ENCODE results near the gene MBD6. TPM values are rescaled to one million over a fixed set of nuclear protein-coding genes. Genes with fewer than 3 reads are reported as not detected.

Gene MBD6
- total and polyA plus RNA-seq, 2 of the 4 experiments (the other 2 are of a cell fraction), result 0.90 to 9.3 TPM

DNA sequence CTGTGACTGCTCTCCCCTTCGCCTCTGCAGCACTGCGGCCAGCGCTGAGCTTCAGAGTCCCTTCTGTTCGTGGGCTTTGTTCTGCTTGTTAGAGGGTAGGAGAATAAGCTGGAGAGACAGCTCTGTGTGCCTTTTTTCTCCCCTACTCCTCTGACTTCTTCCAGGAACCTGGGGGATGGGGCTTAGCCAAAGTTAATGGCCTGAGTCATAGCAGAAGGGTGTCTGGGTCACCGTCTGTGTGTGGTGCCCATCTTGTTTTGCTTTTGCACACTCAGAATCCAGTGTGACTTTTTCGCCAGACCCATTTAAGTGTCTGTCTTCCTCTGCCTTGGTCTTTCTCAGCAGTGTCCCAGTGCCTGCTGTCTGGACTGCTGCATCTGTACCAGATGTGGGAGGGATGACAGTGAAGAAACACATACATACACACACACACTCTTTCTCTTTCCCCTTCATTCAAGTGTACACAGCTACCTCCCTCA, 30.2 kb downstream of the MBD6 start:
- ChIA-PET CTCF (interaction anchor here (1.0 kb wide), 1 partner anchor 80 kb away, joined by 3 read pairs; the partner anchor contains the start of gene B4GALNT1), POLR2A (ENCODE audit: unreplicated experiment) (no interaction called here)
- H2BK15ac ChIP-seq (ENCODE audit: low read depth, low read length), result no peak overlapping the region; the same call in 2 of the 3 replicates
- H4K91ac ChIP-seq (ENCODE audit: insufficient read depth, low read depth, low read length), result no peak overlapping the region
- WGBS, 2 experiments (ENCODE audit: extremely low coverage in 2 of 2, insufficient read length in 1 of 2), result 80% methylated on average over 1 of the region's 6 CpGs; no CpG with 5 or more reads in 1 of the 2 experiments
- no peak overlapping the region for H4K8ac ChIP-seq (ENCODE audit: low read depth in 2 of 2, low read length in 2 of 2)
- peak overlapping the region; percentile 53 for H2AFZ ChIP-seq (replicated peaks; ENCODE audit: low read length, poor library complexity)
- H3K9me3 ChIP-seq (ENCODE audit: control insufficient read depth, insufficient read depth, low read length), result no peaks in the 10 kb centered on the region
- no peak overlapping the region for H3K4me3 ChIP-seq (ENCODE audit: insufficient read depth, low read depth, low read length)
- H3K79me1 ChIP-seq (ENCODE audit: low read depth in 1 of 2, low read length in 2 of 2), result peaks cover 0 to 4% of the 10 kb centered on the region in 2 experiments; a peak in 1 of 4 replicates
- H3K18ac ChIP-seq (ENCODE audit: low read depth, low read length), result no peak overlapping the region
- H3K23ac ChIP-seq (ENCODE audit: low read depth, low read length), result no peak overlapping the region
- H3K36me3 ChIP-seq (ENCODE audit: control insufficient read depth, insufficient read depth, low read length), result no peaks in the 10 kb centered on the region
- H3K27ac ChIP-seq (ENCODE audit: insufficient read depth, low read length), result no peak overlapping the region
- H3K4me2 ChIP-seq (ENCODE audit: low read depth, low read length), result no peak overlapping the region; the same call in 1 of the 2 replicates
- H2AK9ac ChIP-seq (replicated peaks; ENCODE audit: low read depth, low read length, poor library complexity), result peak overlapping the region; percentile 39
- H2AK5ac ChIP-seq (ENCODE audit: low read depth, low read length), result no peak overlapping the region
- no peak overlapping the region; the same call in 1 of the 2 replicates for H3K14ac ChIP-seq (replicated peaks; ENCODE audit: low read depth, low read length)
- no peak overlapping the region for H3K56ac ChIP-seq (ENCODE audit: extremely low read depth, insufficient read depth, low read length)
- ATAC-seq (ENCODE audit: low read depth) (peak; percentile 39), DNase-seq (peak; percentile 36)
- no peak overlapping the region for H3K9ac ChIP-seq (ENCODE audit: low read depth, low read length)
- intact Hi-C loops (cut with micrococcal nuclease) (no loop called here), in situ Hi-C loops (cut with MboI; ENCODE audit: low sequenced_read_pairs) (no loop called here), dilution Hi-C loops (cut with HindIII; ENCODE audit: low sequenced_read_pairs, unreplicated experiment) (loop anchor here (25.0 kb wide), 1 partner anchor 109 kb away; no protein-coding TSS in a partner anchor)
- no peak overlapping the region for H2BK5ac ChIP-seq (ENCODE audit: low read depth, low read length, poor library complexity, severe bottlenecking)
- H3K27me3 ChIP-seq (ENCODE audit: control insufficient read depth, insufficient read depth, low read length), result peaks cover 46% of the 10 kb centered on the region
- no peak overlapping the region for H2BK120ac ChIP-seq (ENCODE audit: low read depth, low read length)
- peaks cover 3% of the 10 kb centered on the region for H3K4me1 ChIP-seq (ENCODE audit: control insufficient read depth, insufficient read depth, low read length)
- no TSS peak for BruUV-seq (replicated peaks)
- no peak for TF ChIP-seq CHD1 (IDR thresholded peaks at IDR 0.05; ENCODE audit: low read depth, low read length)
- TF ChIP-seq RAD21 (IDR thresholded peaks at IDR 0.05; ENCODE audit: low read length), result no peak
- TF ChIP-seq NFE2L2 (IDR thresholded peaks at IDR 0.05; ENCODE audit: low read depth, low read length), result no peak
- TF ChIP-seq FOS (IDR thresholded peaks at IDR 0.05; ENCODE audit: low read depth, low read length), result no peak
- TF ChIP-seq CEBPB (IDR thresholded peaks at IDR 0.05; ENCODE audit: low read depth, low read length), result no peak
- no peak for TF ChIP-seq RCOR1 (IDR thresholded peaks at IDR 0.05; ENCODE audit: insufficient replicate concordance, low read length)
- no peak for TF ChIP-seq ELK1 (IDR thresholded peaks at IDR 0.05; ENCODE audit: borderline replicate concordance, low read depth, low read length)
- no peaks in the 10 kb centered on the region for H4K20me1 ChIP-seq (ENCODE audit: insufficient read depth, low read length)
- H3K9me1 ChIP-seq (ENCODE audit: insufficient read depth, low read length), result peaks cover 7% of the 10 kb centered on the region; the same call in 1 of the 2 replicates
- H3K4ac ChIP-seq (ENCODE audit: low read depth, low read length), result no peak overlapping the region
- no peak overlapping the region for H4K5ac ChIP-seq (ENCODE audit: low read depth, low read length)
- no peak overlapping the region for H2BK20ac ChIP-seq (ENCODE audit: low read depth, low read length)
